ENCODE data around the gene STRA8.

Gene STRA8

DNA sequence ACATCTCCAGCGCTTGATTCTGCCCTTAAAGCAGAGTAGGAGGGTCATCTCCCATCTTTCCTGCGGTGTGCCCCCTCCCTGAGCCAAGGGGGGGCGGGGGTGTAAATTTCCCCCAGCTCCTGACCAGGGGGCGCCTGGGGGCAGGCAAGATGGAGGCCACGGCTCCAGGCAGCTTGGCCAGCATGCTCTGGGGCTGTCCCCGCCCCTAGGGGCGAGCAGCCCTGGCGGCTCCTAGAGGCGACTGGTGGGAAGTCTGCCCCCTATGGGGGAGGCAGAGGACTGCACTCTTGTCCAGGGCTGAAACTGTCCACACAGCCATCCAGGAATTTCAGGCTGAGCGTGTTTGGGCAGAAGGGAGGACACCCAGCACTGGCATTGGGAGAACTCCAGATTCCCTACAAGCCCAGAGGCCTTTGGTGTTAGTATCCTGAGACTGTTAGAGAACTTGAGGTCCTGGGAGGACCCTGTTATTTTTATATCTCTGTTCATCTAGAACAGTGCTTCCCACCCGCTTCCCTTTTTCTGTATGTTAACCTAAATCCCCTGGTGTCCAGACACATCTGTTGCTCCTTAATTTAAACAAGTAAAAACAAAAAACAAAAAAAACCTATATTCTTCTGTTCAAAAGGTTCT, 4.6 kb downstream of the STRA8 start:
- no peak for DNase-seq (ENCODE audit: low read depth in 2 of 2)

DNA sequence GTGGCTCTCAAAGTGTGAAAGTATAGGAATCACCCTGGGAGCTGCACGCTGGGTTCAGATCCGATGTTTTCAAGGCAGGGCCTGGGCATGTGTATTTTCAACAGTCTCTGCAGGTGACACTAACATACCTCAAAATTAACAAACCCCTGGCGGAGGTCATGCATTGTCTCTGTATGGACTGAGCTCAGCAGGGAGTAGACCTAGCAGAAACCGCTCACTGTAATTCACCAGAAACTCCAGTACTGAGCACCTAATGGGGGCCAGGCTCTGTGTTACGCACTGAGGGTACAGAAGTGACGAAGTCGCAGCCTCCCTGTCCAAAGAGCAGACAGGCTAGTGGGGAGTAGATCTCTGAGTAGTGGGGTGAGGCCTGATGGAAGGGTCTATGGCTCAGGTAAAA, 5.6 kb downstream of the STRA8 start:
- DNase-seq (ENCODE audit: low read depth in 2 of 2): no peak

DNA sequence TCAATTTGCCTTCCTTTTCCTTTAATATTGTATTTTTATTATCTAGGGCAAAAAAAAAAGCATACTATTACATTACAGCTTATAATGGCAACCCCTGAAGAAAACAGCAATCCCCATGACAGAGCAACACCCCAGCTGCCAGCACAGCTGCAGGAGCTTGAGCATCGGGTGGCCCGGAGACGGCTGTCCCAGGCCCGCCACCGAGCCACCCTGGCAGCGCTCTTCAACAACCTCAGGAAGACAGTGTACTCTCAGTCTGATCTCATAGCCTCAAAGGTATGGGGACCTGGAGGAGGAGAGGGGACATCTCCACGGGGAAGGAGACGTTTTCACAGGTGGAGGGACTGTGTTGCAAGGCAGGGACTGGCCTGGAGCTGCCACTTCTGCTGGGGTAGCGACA, 6.8 kb downstream of the STRA8 start:
- no peak for DNase-seq (ENCODE audit: low read depth in 2 of 2)

DNA sequence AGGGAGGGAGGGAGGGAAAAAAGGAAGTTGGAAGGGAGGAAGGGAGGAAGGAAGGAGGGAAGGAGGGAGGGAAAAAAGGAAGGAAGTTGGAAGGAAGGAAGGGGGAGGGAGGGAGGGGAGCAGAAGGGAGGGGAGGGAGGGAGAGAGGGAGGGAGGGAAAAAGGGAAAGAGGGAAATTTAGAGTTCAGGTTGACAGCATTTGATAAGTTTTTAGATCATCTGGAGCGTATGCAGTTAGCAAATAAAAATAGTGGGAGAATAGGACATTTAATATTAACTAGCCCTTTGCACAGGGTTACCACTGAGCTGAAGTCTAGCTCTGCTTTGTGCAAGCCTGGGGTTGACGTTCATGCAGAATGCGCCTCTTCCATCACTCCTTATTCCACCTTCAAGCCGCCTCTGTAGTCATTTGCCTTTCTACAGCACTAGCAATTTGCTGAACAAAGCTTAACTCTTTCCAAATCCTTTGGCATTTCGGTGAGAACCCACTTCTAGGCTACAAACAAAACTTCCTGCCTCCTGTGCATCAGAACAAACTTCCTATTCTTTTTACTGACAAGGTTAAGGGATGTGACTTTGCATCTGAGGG, 8.6 kb downstream of the STRA8 start:
- DNase-seq (ENCODE audit: low read depth in 2 of 2): no peak

DNA sequence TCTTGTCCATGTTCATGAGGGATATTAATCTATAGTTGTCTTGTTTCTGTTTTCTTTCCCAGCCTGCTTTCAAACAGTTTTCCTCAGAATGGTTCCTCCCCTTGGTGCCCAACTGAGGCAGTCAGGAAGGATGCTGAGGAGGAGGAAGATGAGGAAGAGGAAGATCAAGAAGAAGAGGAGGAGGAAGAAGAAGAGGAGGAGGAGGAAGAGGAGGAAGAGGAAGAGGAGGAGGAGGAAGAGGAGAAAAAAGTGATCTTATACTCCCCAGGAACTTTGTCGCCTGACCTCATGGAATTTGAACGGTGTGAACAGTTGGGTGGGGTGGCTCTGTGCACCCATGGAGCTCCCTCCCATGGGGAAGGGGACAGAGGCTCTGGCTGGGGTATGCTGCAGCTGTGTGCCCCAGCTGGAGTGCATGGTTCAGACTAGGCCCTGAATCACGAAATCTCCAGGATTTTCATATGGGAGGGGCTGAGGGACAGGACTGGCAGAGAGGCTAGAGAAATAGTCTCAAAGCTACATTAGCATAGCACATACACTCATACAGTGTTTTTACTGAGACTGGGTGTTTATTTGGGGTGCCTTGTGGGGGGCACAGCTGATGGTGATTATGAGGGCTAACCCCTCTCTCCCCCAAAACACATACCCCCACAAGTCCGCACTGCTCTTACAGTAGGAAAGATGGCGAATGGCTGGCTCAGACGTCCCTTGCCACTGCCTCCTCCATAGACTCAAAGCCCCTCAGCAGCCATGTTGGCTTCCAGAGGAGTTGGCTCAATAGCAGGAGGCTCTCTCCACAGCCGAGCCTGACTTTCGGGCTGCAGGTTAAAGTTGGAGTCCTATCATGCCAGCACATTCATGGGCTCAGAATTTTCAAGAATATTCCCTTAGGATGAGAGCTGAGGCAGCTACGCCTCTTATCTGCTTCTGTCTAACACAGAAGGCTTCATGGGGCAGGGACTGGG, 11.9 kb downstream of the STRA8 start:
- DNase-seq (ENCODE audit: low read depth in 2 of 2): no peak

DNA sequence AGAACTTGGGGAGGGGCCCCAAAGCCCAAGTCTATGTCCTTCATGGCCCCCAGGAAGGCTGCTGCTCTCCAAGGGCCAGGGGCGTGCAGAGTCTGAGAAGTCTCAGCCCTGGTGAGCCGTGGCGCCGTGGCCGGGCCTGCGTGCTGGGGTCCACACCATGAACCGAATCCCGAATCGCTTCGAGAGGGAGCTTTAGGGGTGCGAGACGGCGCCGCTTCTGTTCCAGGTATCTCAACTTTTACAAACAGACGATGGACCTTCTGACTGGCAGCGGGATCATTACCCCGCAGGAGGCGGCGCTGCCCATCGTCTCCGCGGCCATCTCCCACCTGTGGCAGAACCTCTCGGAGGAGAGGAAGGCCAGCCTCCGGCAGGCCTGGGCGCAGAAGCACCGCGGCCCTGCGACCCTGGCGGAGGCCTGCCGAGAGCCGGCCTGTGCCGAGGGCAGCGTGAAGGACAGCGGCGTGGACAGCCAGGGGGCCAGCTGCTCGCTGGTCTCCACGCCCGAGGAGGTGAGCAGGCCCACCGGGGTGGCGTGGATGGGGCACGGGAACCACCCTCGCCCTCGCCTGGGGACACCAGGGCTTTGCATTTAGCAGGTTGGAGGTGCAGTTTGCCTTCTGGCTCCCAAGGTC, 12.7 kb downstream of the STRA8 start:
- no peak for DNase-seq (ENCODE audit: low read depth in 2 of 2)

DNA sequence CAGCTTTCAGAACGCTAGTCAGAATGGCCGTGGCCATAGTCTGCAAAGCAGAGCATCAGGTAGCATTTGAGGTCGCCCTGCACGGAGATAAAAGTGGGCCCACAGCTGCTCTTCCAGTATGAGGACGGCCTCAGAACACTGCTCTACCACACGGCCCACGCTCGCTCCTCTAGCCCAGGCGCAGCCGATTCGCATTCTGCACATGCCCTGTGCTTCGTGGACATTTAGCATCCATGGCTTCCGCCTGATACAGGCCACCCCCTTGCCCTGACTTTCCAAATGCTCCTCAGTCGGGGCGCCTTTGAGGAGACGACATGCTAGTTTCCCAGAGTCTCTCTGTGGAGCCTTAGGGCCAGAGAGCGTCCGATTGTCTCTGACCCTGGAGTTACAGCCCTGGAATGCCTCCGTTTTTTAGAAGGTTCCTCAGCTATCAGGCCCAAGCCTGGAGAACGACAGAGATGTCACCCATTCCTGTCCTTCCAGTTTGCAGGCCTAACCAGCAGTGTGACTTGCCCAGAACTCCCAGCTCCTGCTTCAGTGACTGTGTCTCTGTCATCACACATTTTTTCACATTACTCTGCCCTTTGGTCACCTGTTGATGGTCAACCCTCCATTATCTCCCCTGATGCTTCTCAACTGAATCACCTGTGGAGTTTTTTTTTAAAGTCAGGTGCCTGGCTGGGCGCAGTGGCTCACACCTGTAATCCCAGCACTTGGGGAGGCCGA, 14.3 kb downstream of the STRA8 start:
- DNase-seq (ENCODE audit: low read depth in 2 of 2): no peak

DNA sequence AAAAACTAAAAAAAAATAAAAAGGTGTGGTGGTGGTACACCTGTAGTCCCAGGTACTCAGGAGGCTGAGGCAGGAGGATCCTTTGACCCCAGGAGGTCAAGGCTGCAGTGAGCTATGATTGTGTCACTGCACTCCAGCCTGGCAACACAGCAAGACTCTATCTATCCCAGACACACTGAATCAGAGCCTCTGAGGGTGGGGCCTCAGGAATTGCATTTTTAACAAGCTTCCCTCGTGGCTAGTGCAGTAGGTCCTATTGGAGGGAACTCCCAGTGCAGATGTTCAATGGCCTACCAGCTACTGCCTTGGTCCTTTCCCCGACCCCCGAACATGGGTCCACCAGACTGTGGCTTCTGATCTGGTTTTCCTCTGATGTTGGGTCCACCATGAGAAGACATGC, 14.9 kb downstream of the STRA8 start:
- no peak for DNase-seq (ENCODE audit: low read depth in 2 of 2)

DNA sequence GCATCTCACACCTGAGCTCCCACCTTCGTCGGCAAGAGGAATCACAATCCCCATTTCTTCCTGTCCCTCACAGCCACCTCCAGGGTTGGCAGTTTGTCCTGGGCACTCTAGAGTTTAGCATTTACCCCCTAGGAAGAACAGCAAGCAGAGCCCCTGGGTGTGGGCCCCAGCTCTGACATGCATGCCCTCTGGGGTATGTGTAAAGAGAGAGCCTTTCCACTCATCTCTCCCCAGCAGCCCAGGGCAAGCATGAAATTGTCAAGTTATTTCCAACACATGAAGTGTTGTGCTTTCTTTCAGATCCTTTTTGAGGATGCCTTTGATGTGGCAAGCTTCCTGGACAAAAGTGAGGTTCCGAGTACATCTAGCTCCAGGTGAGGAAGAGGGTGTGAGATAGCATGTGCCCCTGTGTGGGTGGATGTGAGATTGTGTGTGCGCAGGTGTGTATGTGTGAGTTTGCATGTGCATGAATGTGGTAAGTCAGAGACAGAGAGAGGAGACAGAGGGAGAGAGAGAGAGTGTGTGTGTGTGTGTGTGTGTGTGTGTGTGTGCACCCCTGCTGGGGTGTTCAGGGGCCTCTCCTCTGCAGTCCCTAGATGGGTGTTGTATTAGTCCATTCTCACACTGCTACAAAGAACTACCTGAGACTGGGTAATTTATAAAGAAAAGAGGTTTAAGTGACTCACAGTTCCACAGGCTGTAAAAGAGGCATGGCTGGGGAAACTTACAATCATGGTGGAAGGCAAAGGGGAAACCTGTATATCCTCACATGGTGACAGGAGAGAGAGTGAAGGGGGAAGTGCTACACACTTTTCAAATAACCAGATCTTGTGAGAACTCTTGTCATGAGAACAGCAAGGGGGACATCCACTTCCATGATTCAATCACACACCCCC, 18.1 kb downstream of the STRA8 start:
- no peak for DNase-seq (ENCODE audit: low read depth in 2 of 2)

DNA sequence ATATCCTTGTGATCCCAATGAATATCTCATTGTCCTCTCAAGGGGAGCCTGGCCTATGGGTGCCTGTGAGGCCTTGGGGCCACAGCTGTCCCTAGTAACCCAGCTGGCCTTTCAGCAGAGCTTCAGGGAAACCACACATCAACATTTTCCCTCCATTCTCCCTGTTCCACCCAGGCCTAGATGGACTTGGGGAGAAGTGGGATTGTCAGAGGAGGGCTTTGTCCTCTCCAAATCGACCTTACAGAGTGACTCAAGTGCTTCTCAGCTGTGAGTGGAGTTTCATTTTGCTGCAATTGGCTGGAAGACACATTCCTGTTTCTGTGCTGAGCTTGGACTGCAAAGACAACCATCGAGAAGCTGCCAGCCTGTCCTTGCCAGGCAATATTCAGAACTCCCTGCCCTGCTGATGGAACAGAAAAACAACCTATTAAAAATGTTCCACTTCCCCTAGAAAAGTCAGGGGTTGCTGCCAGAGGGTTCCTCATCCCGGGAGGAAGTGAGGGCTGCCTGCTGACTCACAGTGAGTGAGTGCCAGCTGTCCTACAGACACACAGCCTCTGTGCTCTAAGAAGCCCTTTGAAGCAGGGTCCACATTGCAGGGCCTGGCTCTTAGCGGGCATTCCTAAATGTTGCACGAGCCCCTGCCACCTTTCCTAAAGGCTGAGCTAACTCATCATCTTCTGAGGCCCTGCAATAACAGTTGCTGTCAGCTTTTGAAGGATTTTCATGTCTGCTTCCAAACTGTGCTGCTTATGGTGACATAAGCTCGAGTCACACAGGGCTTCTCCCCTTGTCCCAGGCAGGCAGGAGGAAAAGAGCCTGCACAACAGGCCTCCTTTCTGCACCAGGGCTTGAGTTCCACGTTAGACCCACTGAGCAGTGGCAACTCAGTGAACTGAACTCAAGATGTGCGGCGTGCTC, 20.5 kb downstream of the STRA8 start:
- DNase-seq (ENCODE audit: low read depth in 2 of 2): peak; percentile 12 to 18

DNA sequence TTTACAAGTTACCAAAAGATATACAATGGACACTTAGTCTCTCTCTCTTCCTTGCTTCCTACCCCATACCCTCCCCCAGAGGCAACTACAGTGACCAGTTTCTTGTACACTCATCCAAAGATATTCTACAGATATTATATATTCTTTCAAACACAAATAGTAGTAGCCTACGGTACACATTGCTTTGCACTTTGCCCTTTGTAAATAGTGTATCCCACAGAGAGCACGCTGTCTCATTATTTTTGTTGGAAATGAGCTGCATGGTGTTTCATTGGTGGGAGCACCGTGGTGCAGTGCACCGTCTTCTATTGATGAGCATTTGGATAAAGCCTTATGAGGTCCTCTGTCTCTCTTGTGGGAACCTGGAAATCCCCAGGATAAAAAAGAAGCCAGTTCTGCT, 24.2 kb downstream of the STRA8 start:
- no peak for DNase-seq (ENCODE audit: low read depth in 2 of 2)

DNA sequence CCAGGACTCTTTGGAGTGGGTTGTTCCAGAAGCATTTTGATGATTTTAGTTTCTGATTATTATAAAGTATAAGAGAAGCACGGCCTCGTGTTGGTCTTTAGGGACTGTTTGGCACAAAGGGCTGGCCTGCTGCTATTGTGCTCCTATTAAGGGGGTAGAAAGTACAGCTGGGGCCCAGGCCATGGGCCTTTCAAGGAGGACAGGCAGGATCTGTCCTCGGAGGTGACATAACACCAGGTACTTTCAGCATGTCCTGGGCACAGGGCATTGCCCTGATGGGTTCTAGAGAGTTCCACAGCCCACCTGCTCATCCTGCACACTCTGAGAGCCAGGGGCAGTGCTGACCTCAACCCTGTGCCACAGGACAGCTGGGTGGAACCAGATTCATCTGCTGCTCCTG, 24.9 kb downstream of the STRA8 start:
- DNase-seq (ENCODE audit: low read depth in 2 of 2): no peak

DNA sequence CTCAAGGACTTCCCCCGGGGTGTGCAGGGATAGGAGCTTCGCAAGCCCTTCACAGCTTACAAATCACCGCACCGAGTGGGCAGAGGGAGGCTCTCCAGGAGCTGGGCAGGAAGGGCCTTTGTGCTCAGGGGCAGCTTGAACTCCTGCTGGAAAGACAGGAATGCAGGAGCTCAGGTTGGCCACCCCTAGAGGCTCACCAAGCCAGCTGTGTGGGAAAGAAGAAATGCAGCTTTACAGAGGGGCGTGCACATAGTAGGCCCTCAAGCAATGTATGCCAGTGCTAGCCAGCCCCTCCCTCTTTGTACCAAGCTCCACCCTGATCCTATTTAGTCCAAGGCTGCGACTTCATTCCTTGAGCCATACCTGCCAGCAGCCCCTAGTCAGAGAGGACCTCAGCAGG, 26.1 kb downstream of the STRA8 start:
- no peak for DNase-seq (ENCODE audit: low read depth in 2 of 2)

DNA sequence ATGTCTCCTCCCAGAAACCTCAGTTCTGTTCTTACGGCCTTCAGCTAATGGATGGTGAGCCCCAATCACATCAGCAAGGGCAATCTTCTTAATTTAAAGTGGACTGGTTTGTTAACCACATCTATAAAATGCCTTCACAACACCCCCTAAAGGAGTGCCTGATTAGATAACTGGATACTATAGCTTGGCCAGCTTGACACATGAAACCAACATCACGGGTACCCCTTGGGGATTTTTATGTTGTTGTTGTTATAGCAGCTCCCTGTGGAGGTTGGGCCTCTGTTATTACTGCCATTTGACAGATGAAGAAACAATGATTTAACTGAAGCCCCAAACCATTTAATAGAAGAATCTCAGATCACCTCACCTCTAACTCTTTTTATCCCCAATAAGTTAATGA, 26.8 kb downstream of the STRA8 start:
- DNase-seq (ENCODE audit: low read depth in 2 of 2): no peak

DNA sequence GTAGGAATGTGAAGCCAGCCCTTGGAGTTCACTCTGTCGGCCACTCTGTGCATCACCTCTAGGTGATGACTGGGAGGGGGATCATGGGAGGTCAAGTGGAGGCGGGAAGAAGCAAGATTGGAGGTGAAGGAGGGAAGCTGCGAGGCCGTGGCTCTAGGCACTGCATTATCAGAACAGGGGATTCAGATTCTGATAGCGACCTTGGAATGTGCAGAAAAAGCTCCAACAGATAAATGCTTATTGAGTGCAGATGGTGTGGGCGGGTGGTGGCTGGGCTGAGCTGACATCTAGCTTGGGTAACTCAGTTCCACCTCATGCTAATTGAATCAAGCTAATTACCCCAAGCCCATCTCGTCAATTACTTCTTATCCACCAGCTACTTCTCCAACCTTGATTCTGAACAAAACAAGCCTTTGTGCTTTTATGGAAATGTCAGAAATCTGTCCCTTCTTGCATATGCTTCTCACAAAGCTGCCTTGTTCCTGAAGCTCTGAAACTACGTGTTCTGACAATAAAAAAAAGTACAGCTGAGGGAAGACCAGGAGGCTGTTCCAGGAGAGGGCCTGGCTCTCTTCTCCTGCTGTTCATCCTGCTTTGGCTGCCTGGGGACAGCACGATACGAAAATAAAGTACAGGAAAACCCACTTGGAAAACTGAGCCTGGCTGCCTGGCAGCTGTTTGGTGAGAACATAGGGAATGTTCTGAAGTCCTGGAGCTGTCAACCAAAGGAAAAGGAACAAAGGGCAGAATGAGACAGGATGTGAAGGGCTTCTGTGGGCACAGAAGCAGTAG, 27.5 kb downstream of the STRA8 start:
- DNase-seq (ENCODE audit: low read depth in 2 of 2): no peak

DNA sequence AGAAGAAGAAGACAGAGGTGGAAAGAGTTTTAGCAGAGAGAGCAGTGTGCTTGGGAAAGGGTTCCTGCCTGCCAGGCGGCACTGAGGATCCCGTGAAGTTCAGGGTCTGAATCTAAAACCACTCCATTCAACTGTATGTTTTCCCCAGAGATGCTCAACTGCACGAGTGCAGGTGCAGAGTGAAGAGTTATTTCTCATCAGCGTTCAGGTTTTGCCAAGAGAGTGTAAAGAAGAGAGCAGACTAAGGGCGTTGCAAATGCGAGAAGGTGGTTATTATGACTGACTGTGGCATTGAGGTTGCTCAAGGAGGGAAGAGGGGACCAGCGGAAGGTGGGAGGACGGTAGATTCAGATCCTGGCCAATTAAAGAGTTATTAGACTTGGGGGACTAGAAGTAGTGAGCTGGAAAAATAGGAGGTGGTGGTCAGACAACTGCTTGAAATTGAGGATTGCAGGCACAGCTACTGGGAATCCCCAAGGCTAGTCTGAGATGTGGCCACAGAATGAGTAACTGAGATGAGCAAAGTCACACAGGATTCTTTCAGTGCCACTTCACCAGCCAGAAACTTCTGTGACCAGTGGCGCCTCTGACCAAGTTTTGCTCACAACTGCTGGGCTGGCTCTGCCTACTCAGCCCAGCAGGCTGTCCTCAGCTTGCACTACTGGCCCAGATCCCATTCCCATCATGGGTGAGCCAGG, 29.1 kb downstream of the STRA8 start:
- no peak for DNase-seq (ENCODE audit: low read depth in 2 of 2)

DNA sequence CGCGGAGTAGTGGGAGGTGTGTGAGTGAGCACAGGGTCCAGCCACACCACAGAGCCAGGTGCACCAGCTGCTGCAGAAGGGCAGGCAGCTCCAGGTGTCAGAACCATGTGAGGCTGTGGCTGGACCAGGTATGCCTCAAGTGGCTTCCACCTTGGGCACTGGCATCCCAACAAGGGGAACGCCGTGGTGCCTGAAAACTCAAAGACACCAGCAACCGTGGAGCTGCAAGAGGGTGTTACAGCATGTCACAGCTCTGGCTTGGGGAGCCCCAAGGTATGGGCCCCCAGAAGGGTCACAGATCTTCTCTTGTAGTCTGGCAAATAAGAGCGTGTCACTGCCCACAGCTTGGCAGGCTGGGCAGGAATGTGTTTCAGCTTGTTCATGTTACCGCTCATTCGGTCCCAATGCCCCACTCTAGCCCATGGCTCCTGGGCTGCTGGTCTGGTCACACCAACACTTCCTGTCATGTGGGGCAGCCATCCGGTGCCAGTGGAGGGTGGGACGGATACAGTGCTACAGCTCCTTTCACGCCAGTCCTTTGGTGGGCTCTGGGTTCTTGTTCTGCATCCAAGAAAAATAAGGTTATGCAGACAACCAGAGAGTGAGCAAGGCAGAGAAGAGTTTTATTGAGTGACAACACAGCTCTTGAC, 29.8 kb downstream of the STRA8 start:
- DNase-seq (ENCODE audit: low read depth in 2 of 2): no peak

DNA sequence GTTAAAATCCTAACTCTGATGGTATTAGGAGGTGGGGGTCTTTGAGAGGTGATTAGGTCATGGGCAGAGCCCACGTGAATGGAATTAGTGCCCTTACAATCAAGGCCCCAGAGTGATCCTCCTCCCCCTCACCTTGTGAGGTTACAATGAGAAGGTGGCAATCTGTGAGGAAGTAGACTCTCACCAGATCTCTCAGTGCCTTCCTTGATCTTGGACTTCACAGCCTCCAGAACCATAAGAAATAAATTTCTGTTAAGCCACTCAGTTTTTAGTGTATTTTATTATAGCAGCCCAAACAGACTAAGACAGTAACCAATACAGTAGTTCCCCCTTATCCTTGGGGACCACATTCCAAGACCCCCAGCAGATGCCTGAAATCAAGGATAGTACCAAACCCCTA, 32.0 kb downstream of the STRA8 start:
- no peak for DNase-seq (ENCODE audit: low read depth in 2 of 2)
